Upper lobe of left lung (tissue), 4 donors: ENCODE results near the gene SLC20A1.

ENCODE experiments used
- CTCF ChIP-seq, 6 experiments: fragments of 450-650 bp in 4 of 6; fragments of 200-600 bp in 2 of 6; sonication (generic) in 2 of 6; IDR thresholded peaks; one replicate each; pipeline ENCODE4 v1.5.1; 2016 to 2019; ENCODE audit warnings: antibody characterized with exemption in 6 of 6
- EP300 ChIP-seq, 4 donors: sonication (generic); formaldehyde crosslinking; IDR thresholded peaks; one replicate each; pipeline ENCODE4 v1.5.1; 2017; ENCODE audit warnings: antibody characterized with exemption in 4 of 4, control low read depth in 2 of 4
- POLR2A ChIP-seq, 4 donors: fragments of 450-650 bp; IDR thresholded peaks; one replicate each; pipeline ENCODE4 v1.5.1; 2016 to 2017; ENCODE audit warnings: antibody characterized with exemption in 4 of 4, mild to moderate bottlenecking in 2 of 4

- TF ChIP-seq CTCF (IDR thresholded peaks at IDR 0.05) = no peak
- no peak for TF ChIP-seq POLR2A (IDR thresholded peaks at IDR 0.05)
- TF ChIP-seq EP300 (IDR thresholded peaks at IDR 0.05) = no peak
Observed at GRCh38 chr2:112661656-112662305, 16.0 kb downstream of the SLC20A1 start.
